Aorta (tissue), 5 donors: ENCODE results near the gene POU2AF1. TPM values are rescaled to one million over a fixed set of nuclear protein-coding genes. Genes with fewer than 3 reads are reported as not detected.
A peak's percentile ranks its signal among the peaks of the same experiment; 100 is the strongest.

Experiments used
- ATAC-seq: fragments of 200-7000 bp; cut with Tn5 transposase; one replicate; pipeline ENCODE4 v1.9.1; 2022; ENCODE audit warnings: moderate library complexity; ENCODE audit not compliant: low FRiP score
- DNase-seq, 2 donors: peaks; one replicate each; pipeline ENCODE4 v3.0.0-alpha.2; 2020
- H3K27ac ChIP-seq, 2 donors: one replicate each; pipeline ENCODE4 v1.5.1; 2013; ENCODE audit warnings: low read length in 2 of 2, mild to moderate bottlenecking in 2 of 2, moderate library complexity in 2 of 2, control low read depth in 1 of 2, inconsistent platforms in 1 of 2, low read depth in 1 of 2
- H3K27me3 ChIP-seq, 2 donors: one replicate each; pipeline ENCODE4 v1.6.1; 2013; ENCODE audit warnings: control low read depth in 1 of 2, low read length in 1 of 2, mild to moderate bottlenecking in 1 of 2, moderate library complexity in 1 of 2; ENCODE audit not compliant: insufficient read depth in 2 of 2, control insufficient read depth in 1 of 2
- H3K36me3 ChIP-seq, 2 donors: one replicate each; pipeline ENCODE4 v1.6.1; 2013; ENCODE audit warnings: control low read depth in 1 of 2, low read length in 1 of 2, mild to moderate bottlenecking in 1 of 2; ENCODE audit not compliant: insufficient read depth in 2 of 2, control insufficient read depth in 1 of 2
- H3K4me1 ChIP-seq, 2 donors: one replicate each; pipeline ENCODE4 v1.6.1; 2013; ENCODE audit warnings: low read length in 2 of 2, control low read depth in 1 of 2, mild to moderate bottlenecking in 1 of 2, moderate library complexity in 1 of 2; ENCODE audit not compliant: insufficient read depth in 2 of 2, control insufficient read depth in 1 of 2
- H3K4me3 ChIP-seq, 2 donors: one replicate each; pipeline ENCODE4 v1.5.1; 2013; ENCODE audit warnings: low read length in 2 of 2, control low read depth in 1 of 2, mild to moderate bottlenecking in 1 of 2
- H3K9me3 ChIP-seq: one replicate; pipeline ENCODE4 v1.6.1; 2013; ENCODE audit warnings: mild to moderate bottlenecking, low read length; ENCODE audit not compliant: control insufficient read depth
- WGBS, 2 donors: extraction: QIAGEN DNeasy Blood & Tissue Kit; methylation state at CpG; one replicate each; pipeline ENCODE4 v1.1.7; 2013; 5-methylcytosine and 5-hydroxymethylcytosine counted together
- intact Hi-C, 2 donors: fragments of 100-400 bp; cut with DNase I; formaldehyde crosslinking; loops; one replicate each; pipeline versions ENCODE4 v1.14.2 to v1.15.0; 2022
- polyA plus RNA-seq, 2 donors: library from polyadenylated mRNA; stranded (reverse); fragments of 200-250 nt; gene quantifications; one replicate each; pipeline ENCODE4 v1.2.3, GENCODE V29; 2013
- total RNA-seq, 2 donors: library from RNA; stranded (reverse); fragmentation: NEBNext Ultra II Directional; extraction: Animal tissue kit (Norgen Biotek cat#: 25700); gene quantifications; one replicate each; pipeline ENCODE4 v1.2.1, GENCODE V29; 2021
- donor health status: healthy with polysubstance abuse.
- donor health status: Bipolar disorder and iron deficiency.
- donor health status: DM: no; HTN: no; CAD: no.
- donor health status: DM: no; HTN: no; CAD: no.
- donor health status: DM: yes; HTN: yes; CAD: no.

The POU2AF1 gene
- total and polyA plus RNA-seq, 4 donors: 0.05 to 1.2 (median 0.54) TPM

GRCh38 chr11:111413849-111414248 is 34.8 kb upstream of the POU2AF1 start:
- H3K4me1 ChIP-seq: peaks cover 2% of the 10 kb centered on the region in 2 donors
- H3K36me3 ChIP-seq: no peaks in the 10 kb centered on the region
- intact Hi-C loops: no loop called here
- H3K27ac ChIP-seq: no peak overlapping the region
- H3K9me3 ChIP-seq: no peaks in the 10 kb centered on the region
- WGBS, 2 donors: 76 to 81% methylated on average over 7 of the region's 7 CpGs
- H3K4me3 ChIP-seq: no peak overlapping the region
- no peak for ATAC-seq
- H3K27me3 ChIP-seq: no peaks in the 10 kb centered on the region
- peak in 1 of 2 donors; percentile 2 for DNase-seq

GRCh38 chr11:111412293-111412692 is 33.2 kb upstream of the POU2AF1 start:
- DNase-seq (no peak), ATAC-seq (no peak)
- Histone ChIP-seq H3K4me1 (no peaks in the 10 kb centered on the region), H3K27me3 (no peaks in the 10 kb centered on the region), H3K4me3 (no peak overlapping the region), H3K27ac (no peak overlapping the region), H3K36me3 (no peaks in the 10 kb centered on the region), H3K9me3 (no peaks in the 10 kb centered on the region)
- 86 to 90% methylated on average over 3 of the region's 3 CpGs for WGBS, 2 donors
- intact Hi-C loops: no loop called here

GRCh38 chr11:111411456-111411855 is 32.4 kb upstream of the POU2AF1 start:
- 45 to 94% methylated on average over 1 to 2 of the region's 2 CpGs for WGBS, 2 donors
- no peaks in the 10 kb centered on the region for H3K27me3 ChIP-seq

GRCh38 chr11:111410951-111411350 is 31.9 kb upstream of the POU2AF1 start:
- WGBS, 2 donors: 95 to 96% methylated on average over 5 of the region's 5 CpGs
- no peak for DNase-seq
- no peak for ATAC-seq
- Histone ChIP-seq H3K4me3 (no peak overlapping the region), H3K36me3 (no peaks in the 10 kb centered on the region), H3K9me3 (no peaks in the 10 kb centered on the region), H3K4me1 (no peaks in the 10 kb centered on the region), H3K27ac (no peak overlapping the region), H3K27me3 (no peaks in the 10 kb centered on the region)
- intact Hi-C loops: no loop called here

More at GRCh38 chr11:111411456-111411855, 32.4 kb upstream of the POU2AF1 start:
- no peak for DNase-seq
- intact Hi-C loops: no loop called here
- ATAC-seq: no peak
- no peaks in the 10 kb centered on the region for H3K9me3 ChIP-seq
- no peak overlapping the region for H3K27ac ChIP-seq
- no peaks in the 10 kb centered on the region for H3K4me1 ChIP-seq
- no peak overlapping the region for H3K4me3 ChIP-seq
- H3K36me3 ChIP-seq: no peaks in the 10 kb centered on the region

GRCh38 chr11:111409915-111410314 is 30.8 kb upstream of the POU2AF1 start:
- Histone ChIP-seq H3K4me3 (no peak overlapping the region), H3K27me3 (no peaks in the 10 kb centered on the region), H3K9me3 (no peaks in the 10 kb centered on the region), H3K4me1 (no peaks in the 10 kb centered on the region), H3K27ac (no peak overlapping the region), H3K36me3 (no peaks in the 10 kb centered on the region)
- 90 to 100% methylated on average over 1 of the region's 1 CpG for WGBS, 2 donors
- intact Hi-C loops: no loop called here
- no peak for DNase-seq
- no peak for ATAC-seq

- Histone ChIP-seq H3K9me3 (no peaks in the 10 kb centered on the region), H3K4me3 (no peak overlapping the region), H3K36me3 (no peaks in the 10 kb centered on the region), H3K4me1 (no peaks in the 10 kb centered on the region), H3K27ac (no peak overlapping the region), H3K27me3 (no peaks in the 10 kb centered on the region)
- DNase-seq: no peak
- ATAC-seq: no peak
- WGBS, 2 donors: 85 to 87% methylated on average over 6 of the region's 6 CpGs
- intact Hi-C loops: no loop called here
These were observed 30.0 kb upstream of the POU2AF1 start for GRCh38 chr11:111408789-111409727.

GRCh38 chr11:111407652-111408051 is 28.6 kb upstream of the POU2AF1 start:
- Histone ChIP-seq H3K4me1 (no peaks in the 10 kb centered on the region), H3K4me3 (no peak overlapping the region), H3K9me3 (no peaks in the 10 kb centered on the region), H3K27ac (no peak overlapping the region), H3K36me3 (no peaks in the 10 kb centered on the region), H3K27me3 (no peaks in the 10 kb centered on the region)
- DNase-seq: no peak
- 98% methylated on average over 2 of the region's 2 CpGs for WGBS, 2 donors
- intact Hi-C loops: no loop called here
- no peak for ATAC-seq

GRCh38 chr11:111406589-111406988 is 27.5 kb upstream of the POU2AF1 start:
- no peaks in the 10 kb centered on the region for H3K4me1 ChIP-seq
- H3K27ac ChIP-seq: no peak overlapping the region
- WGBS, 2 donors: 68 to 84% methylated on average over 1 of the region's 1 CpG
- intact Hi-C loops: no loop called here
- DNase-seq (no peak), ATAC-seq (no peak)
- no peaks in the 10 kb centered on the region for H3K36me3 ChIP-seq
- no peaks in the 10 kb centered on the region for H3K9me3 ChIP-seq
- no peak overlapping the region for H3K4me3 ChIP-seq
- H3K27me3 ChIP-seq: no peaks in the 10 kb centered on the region

- Histone ChIP-seq H3K9me3 (no peaks in the 10 kb centered on the region), H3K27me3 (no peaks in the 10 kb centered on the region), H3K4me1 (no peaks in the 10 kb centered on the region), H3K4me3 (no peak overlapping the region), H3K36me3 (no peaks in the 10 kb centered on the region), H3K27ac (no peak overlapping the region)
- ATAC-seq (no peak), DNase-seq (no peak)
- intact Hi-C loops: no loop called here
- WGBS, 2 donors: 89 to 90% methylated on average over 2 of the region's 2 CpGs
These were observed 27.0 kb upstream of the POU2AF1 start for GRCh38 chr11:111406091-111406490.
